ENCODE results near the gene RFX1. TPM values are rescaled to one million over a fixed set of nuclear protein-coding genes. Genes with fewer than 3 reads are reported as not detected.

The RFX1 gene
- total RNA-seq, 1 experiment from 2014 or later, result 25.5 TPM

DNA sequence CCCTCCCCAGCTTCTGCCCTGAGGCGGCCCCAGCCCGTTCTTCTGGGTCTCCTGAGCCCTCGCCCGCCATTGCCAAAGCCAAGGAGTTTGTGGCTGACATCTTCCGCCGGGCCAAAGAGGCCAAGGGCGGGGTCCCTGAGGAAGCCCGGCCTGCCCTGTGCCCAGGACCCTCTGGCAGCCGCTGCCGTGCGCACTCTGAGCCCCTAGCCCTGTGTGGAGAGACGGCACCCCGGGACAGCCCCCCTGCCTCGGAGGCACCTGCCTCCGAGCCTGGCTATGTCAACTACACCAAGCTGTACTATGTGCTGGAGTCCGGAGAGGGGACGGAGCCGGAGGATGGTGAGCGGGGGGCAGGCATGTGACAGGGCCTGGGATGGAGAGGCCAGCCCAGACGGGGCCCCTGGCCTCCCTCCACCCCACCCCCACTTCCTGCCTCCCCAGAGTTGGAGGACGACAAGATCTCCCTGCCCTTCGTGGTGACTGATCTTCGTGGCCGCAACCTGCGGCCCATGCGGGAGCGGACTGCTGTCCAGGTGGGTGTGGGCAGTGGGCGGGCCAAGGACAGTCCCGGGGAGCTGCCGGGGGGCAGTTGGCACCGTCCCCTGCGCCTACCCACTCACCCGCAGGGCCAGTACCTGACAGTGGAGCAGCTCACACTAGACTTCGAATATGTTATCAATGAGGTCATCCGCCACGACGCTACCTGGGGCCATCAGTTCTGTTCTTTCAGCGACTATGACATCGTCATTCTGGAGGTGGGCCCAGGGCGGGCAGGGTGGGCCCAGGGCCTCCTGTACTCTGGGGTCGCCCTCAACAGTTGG lies 46.8 kb downstream of the RFX1 start:
- DNase-seq, result no peak
- no peaks in the 10 kb centered on the region for H3K27me3 ChIP-seq (ENCODE audit: insufficient read depth, low read depth)
- ChIA-PET CTCF (no interaction called here), POLR2A (ENCODE audit: unreplicated experiment) (no interaction called here)
- H3K4me1 ChIP-seq (replicated peaks; ENCODE audit: insufficient read depth), result no peaks in the 10 kb centered on the region
- intact Hi-C loops (cut with micrococcal nuclease; ENCODE audit: unreplicated experiment), result no loop called here
- TF ChIP-seq EZH2 (IDR thresholded peaks at IDR 0.05; ENCODE audit: low read depth), result no peak
- TF ChIP-seq, protein P1, sequence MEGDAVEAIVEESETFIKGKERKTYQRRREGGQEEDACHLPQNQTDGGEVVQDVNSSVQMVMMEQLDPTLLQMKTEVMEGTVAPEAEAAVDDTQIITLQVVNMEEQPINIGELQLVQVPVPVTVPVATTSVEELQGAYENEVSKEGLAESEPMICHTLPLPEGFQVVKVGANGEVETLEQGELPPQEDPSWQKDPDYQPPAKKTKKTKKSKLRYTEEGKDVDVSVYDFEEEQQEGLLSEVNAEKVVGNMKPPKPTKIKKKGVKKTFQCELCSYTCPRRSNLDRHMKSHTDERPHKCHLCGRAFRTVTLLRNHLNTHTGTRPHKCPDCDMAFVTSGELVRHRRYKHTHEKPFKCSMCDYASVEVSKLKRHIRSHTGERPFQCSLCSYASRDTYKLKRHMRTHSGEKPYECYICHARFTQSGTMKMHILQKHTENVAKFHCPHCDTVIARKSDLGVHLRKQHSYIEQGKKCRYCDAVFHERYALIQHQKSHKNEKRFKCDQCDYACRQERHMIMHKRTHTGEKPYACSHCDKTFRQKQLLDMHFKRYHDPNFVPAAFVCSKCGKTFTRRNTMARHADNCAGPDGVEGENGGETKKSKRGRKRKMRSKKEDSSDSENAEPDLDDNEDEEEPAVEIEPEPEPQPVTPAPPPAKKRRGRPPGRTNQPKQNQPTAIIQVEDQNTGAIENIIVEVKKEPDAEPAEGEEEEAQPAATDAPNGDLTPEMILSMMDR (conservative IDR thresholded peaks at IDR 0.05), result no peak
- peaks cover 10% of the 10 kb centered on the region for H3F3A ChIP-seq (ENCODE audit: insufficient read depth, low read depth)
- no peaks in the 10 kb centered on the region for H3K9me3 ChIP-seq (ENCODE audit: insufficient read depth, low read depth)
- peaks cover 2% of the 10 kb centered on the region for H3K79me2 ChIP-seq (ENCODE audit: low read depth)
- H3K27ac ChIP-seq, result no peak overlapping the region
- no peak overlapping the region for H2AFZ ChIP-seq
- no TSS peak for BruUV-seq (replicated peaks)
- peaks cover 15% of the 10 kb centered on the region; the same call in 1 of the 2 replicates for H3K36me3 ChIP-seq (ENCODE audit: low read depth)
- H3K9me2 ChIP-seq (ENCODE audit: insufficient read depth), result no peaks in the 10 kb centered on the region
- H3K4me3 ChIP-seq, result no peak overlapping the region
- no peaks in the 10 kb centered on the region; the same call in 1 of the 2 replicates for H4K20me1 ChIP-seq (ENCODE audit: insufficient read depth)
- H3K4me2 ChIP-seq, result no peak overlapping the region

- TF ChIP-seq EZH2 (IDR thresholded peaks at IDR 0.05; ENCODE audit: low read depth), result no peak
- TF ChIP-seq, protein P1 (conservative IDR thresholded peaks at IDR 0.05), result no peak
- peaks cover 16% of the 10 kb centered on the region for H3K79me2 ChIP-seq (ENCODE audit: low read depth)
- intact Hi-C loops (cut with micrococcal nuclease; ENCODE audit: unreplicated experiment), result no loop called here
- no peaks in the 10 kb centered on the region for H3K9me3 ChIP-seq (ENCODE audit: insufficient read depth, low read depth)
- H3K4me2 ChIP-seq, result no peak overlapping the region
- no peak overlapping the region for H2AFZ ChIP-seq
- no peak for DNase-seq
- peaks cover 6% of the 10 kb centered on the region for H3K4me1 ChIP-seq (replicated peaks; ENCODE audit: insufficient read depth)
- H3K9me2 ChIP-seq (ENCODE audit: insufficient read depth), result no peaks in the 10 kb centered on the region
- peaks cover 5% of the 10 kb centered on the region for H3F3A ChIP-seq (ENCODE audit: insufficient read depth, low read depth)
- no peak overlapping the region for H3K27ac ChIP-seq
- no peak overlapping the region for H3K4me3 ChIP-seq
- no TSS peak for BruUV-seq (replicated peaks)
- peaks cover 15% of the 10 kb centered on the region; the same call in 1 of the 2 replicates for H3K36me3 ChIP-seq (ENCODE audit: low read depth)
- ChIA-PET CTCF (no interaction called here), POLR2A (ENCODE audit: unreplicated experiment) (no interaction called here)
- H4K20me1 ChIP-seq (ENCODE audit: insufficient read depth), result peaks cover 8% of the 10 kb centered on the region
- no peaks in the 10 kb centered on the region for H3K27me3 ChIP-seq (ENCODE audit: insufficient read depth, low read depth)
Observed at GRCh38 chr19:13958043-13958442, 48.1 kb downstream of the RFX1 start.

- H2AFZ ChIP-seq, result no peak overlapping the region
- H4K20me1 ChIP-seq (ENCODE audit: insufficient read depth), result peaks cover 8% of the 10 kb centered on the region
- peaks cover 5% of the 10 kb centered on the region for H3F3A ChIP-seq (ENCODE audit: insufficient read depth, low read depth)
- H3K9me2 ChIP-seq (ENCODE audit: insufficient read depth), result no peaks in the 10 kb centered on the region
- H3K79me2 ChIP-seq (ENCODE audit: low read depth), result peaks cover 18% of the 10 kb centered on the region
- no peak overlapping the region for H3K27ac ChIP-seq
- peaks cover 6% of the 10 kb centered on the region for H3K4me1 ChIP-seq (replicated peaks; ENCODE audit: insufficient read depth)
- no TSS peak for BruUV-seq (replicated peaks)
- ChIA-PET POLR2A (ENCODE audit: unreplicated experiment) (no interaction called here), CTCF (no interaction called here)
- intact Hi-C loops (cut with micrococcal nuclease; ENCODE audit: unreplicated experiment), result no loop called here
- H3K27me3 ChIP-seq (ENCODE audit: insufficient read depth, low read depth), result no peaks in the 10 kb centered on the region
- H3K36me3 ChIP-seq (ENCODE audit: low read depth), result peaks cover 15% of the 10 kb centered on the region; the same call in 1 of the 2 replicates
- no peak for DNase-seq
- TF ChIP-seq, protein P1 (conservative IDR thresholded peaks at IDR 0.05), result no peak
- no peak for TF ChIP-seq EZH2 (IDR thresholded peaks at IDR 0.05; ENCODE audit: low read depth)
- no peak overlapping the region for H3K4me3 ChIP-seq
- no peaks in the 10 kb centered on the region for H3K9me3 ChIP-seq (ENCODE audit: insufficient read depth, low read depth)
- H3K4me2 ChIP-seq, result no peak overlapping the region
Observed at GRCh38 chr19:13957051-13957450, 49.1 kb downstream of the RFX1 start.

All from PC-9 (cell line).